PFSK-1 (cell line): ENCODE measurements around the gene PFDN6.
A peak's percentile ranks its signal among the peaks of the same experiment; 100 is the strongest.

Experiments
- FOXP2 ChIP-seq: optimal IDR thresholded peaks from 2 replicates; pipeline ENCODE3; 2011; ENCODE audit warnings: borderline replicate concordance, control low read depth, inconsistent platforms; ENCODE audit not compliant: insufficient read depth; ENCODE audit errors: extremely low read length, extremely low read depth
- POLR2AphosphoS5 ChIP-seq: IDR thresholded peaks from 2 replicates; pipeline ENCODE4 v1.6.1; 2012; ENCODE audit warnings: low read depth, mild to moderate bottlenecking, control low read depth, low read length, moderate library complexity
- SIN3A ChIP-seq: IDR thresholded peaks from 2 replicates; pipeline ENCODE4 v1.6.1; 2012; ENCODE audit warnings: mild to moderate bottlenecking, low read length, moderate library complexity, borderline replicate concordance; ENCODE audit not compliant: insufficient read depth
- TAF1 ChIP-seq: IDR thresholded peaks from 2 replicates; pipeline ENCODE4 v1.6.1; 2012; ENCODE audit warnings: low read length, control low read depth, borderline replicate concordance; ENCODE audit not compliant: insufficient read depth
- TF ChIP-seq, protein P1 (sequence below), 2 experiments: IDR thresholded peaks; 2 replicates each; pipeline versions ENCODE4 v1.6.1 to v1.8.0; 2011 to 2012; ENCODE audit warnings: low read depth in 2 of 2, low read length in 2 of 2, control low read depth in 1 of 2, inconsistent platforms in 1 of 2, mild to moderate bottlenecking in 1 of 2, moderate library complexity in 1 of 2; ENCODE audit not compliant: insufficient read depth in 1 of 2

Gene PFDN6

DNA sequence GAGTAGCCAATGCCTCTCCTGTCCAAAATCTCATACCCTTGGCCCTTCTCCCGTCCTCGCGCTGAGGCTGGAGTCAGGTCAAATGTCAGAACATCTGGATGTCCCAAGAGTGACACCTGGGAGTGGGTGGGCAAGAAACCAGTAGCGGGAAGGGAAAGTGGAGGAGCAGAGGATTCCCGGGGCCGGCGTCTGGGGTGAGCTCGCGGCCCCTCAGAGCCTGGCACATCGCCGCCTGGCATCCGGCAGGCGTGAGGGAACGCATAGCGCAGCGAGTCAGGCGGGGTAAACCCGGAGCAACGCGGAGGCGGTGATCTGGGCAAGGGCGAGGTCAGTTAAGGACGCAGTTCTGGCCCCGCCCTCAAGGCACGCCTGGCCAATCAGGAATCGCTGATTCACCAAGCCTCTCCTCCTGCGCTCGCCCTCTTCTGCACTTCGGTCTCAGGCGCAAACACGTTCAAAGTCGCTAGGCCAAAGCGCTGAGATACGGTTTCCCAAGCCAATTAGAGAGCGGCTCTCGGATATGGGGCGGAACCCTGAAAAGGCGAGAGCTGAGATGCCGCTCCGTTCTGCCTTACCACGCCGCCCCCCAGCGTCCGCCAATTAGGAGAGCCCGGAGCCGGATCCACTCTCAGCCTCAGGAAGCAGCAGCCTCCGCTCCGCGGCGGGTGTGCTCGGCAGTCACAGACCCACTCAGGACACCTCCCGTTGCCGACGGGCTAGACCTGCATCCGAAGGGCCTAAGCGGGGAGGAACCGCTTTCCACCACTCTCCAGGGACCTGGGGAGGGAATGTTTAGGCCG lies 40.3 kb upstream of the PFDN6 start:
- TF ChIP-seq, protein P1, sequence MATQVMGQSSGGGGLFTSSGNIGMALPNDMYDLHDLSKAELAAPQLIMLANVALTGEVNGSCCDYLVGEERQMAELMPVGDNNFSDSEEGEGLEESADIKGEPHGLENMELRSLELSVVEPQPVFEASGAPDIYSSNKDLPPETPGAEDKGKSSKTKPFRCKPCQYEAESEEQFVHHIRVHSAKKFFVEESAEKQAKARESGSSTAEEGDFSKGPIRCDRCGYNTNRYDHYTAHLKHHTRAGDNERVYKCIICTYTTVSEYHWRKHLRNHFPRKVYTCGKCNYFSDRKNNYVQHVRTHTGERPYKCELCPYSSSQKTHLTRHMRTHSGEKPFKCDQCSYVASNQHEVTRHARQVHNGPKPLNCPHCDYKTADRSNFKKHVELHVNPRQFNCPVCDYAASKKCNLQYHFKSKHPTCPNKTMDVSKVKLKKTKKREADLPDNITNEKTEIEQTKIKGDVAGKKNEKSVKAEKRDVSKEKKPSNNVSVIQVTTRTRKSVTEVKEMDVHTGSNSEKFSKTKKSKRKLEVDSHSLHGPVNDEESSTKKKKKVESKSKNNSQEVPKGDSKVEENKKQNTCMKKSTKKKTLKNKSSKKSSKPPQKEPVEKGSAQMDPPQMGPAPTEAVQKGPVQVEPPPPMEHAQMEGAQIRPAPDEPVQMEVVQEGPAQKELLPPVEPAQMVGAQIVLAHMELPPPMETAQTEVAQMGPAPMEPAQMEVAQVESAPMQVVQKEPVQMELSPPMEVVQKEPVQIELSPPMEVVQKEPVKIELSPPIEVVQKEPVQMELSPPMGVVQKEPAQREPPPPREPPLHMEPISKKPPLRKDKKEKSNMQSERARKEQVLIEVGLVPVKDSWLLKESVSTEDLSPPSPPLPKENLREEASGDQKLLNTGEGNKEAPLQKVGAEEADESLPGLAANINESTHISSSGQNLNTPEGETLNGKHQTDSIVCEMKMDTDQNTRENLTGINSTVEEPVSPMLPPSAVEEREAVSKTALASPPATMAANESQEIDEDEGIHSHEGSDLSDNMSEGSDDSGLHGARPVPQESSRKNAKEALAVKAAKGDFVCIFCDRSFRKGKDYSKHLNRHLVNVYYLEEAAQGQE (IDR thresholded peaks at IDR 0.05; ENCODE audit: insufficient read depth in 1 of 2, low read depth in 2 of 2, low read length in 2 of 2): peak; percentile 30 to 36; a peak in 1 of 4 replicates
- TF ChIP-seq SIN3A: peak; percentile 53; the same call in 1 of the 2 replicates
- peak; percentile 91 for TF ChIP-seq POLR2AphosphoS5
- TF ChIP-seq TAF1: peak; percentile 74; the same call in 1 of the 2 replicates
- peak; percentile 72 for TF ChIP-seq FOXP2

DNA sequence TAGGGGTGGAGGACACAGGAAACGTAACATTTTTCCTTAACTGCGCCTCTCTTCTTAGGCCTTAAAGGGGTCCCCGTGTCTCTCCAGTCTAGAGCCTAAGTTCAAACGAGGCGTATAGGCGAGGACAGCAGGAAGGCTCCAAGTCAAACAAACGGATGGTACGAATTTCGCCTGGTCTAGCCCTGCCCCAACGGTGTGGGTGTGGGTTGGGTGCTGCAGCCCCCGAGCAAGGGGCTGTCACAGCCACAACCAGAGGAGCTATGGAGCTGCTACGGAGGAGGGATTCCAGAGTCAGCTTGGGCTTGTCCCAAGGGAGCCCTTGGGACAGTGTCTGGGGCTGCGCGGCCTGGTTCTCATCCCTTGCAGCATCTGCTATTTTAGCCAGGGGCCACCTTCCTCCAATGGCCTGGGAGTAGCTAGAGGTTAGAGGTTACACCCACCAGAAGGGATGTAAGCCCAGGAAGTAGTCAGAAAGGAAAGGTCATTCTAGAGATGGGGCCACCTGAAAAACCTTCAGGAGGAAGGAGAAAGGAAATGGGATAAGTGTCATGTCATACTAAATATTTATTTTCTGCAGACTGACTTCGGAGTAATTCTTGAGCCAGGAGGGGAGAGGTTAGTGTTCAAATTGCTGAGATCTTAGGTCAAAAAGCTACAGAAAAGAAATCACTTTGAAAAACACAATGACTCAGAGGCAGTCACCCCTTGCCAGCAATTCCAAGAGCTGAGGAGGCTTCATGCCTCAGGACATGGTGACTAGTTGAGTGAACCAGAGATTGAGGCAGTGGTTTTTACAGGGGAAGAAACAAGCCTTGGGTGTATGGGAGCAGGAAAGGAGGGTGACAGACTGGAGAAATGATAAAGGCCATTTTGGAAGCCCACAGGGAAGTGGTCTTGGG lies 39.4 kb upstream of the PFDN6 start:
- TF ChIP-seq TAF1 (no peak), FOXP2 (no peak), SIN3A (no peak), POLR2AphosphoS5 (no peak)
- TF ChIP-seq, protein P1 (IDR thresholded peaks at IDR 0.05; ENCODE audit: insufficient read depth in 1 of 2, low read depth in 2 of 2, low read length in 2 of 2): no peak

- TF ChIP-seq SIN3A (no peak), TAF1 (no peak), FOXP2 (no peak), POLR2AphosphoS5 (no peak)
- TF ChIP-seq, protein P1 (IDR thresholded peaks at IDR 0.05; ENCODE audit: insufficient read depth in 1 of 2, low read depth in 2 of 2, low read length in 2 of 2): no peak
These were observed 38.7 kb upstream of the PFDN6 start for GRCh38 chr6:33250731-33251130.

DNA sequence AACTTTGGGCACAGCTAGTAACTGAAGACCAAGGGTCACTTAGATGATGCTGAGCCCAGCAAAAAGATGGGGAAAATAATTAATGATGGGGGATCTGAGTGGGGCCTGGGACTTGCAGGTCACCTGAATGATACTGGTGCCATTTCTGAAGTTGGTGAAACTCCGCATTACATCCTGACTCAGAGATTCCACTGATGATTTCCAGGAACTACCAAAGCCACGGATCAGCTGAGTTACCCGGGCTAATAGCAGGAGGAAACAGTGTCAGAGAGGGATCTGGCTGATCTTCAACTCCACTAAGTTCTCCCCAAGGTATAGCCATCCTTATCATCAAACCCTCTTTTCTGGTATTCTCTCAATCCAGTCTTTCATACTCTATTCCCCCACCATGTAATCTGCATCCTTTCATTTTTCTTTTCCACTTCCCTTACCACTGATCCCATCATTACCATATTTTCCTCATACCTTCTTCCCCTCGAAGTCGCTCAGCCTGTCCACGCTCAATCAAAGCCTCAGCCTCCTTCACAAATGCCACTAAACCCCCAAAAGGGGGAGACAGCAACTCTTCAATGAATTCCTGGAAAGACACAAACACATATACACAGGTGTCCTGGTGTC lies 37.9 kb upstream of the PFDN6 start:
- no peak for TF ChIP-seq POLR2AphosphoS5
- TF ChIP-seq FOXP2: no peak
- TF ChIP-seq TAF1: no peak
- no peak for TF ChIP-seq SIN3A
- TF ChIP-seq, protein P1 (IDR thresholded peaks at IDR 0.05; ENCODE audit: insufficient read depth in 1 of 2, low read depth in 2 of 2, low read length in 2 of 2): no peak
